ENCODE results near the gene CDCP2.

The CDCP2 gene

DNA sequence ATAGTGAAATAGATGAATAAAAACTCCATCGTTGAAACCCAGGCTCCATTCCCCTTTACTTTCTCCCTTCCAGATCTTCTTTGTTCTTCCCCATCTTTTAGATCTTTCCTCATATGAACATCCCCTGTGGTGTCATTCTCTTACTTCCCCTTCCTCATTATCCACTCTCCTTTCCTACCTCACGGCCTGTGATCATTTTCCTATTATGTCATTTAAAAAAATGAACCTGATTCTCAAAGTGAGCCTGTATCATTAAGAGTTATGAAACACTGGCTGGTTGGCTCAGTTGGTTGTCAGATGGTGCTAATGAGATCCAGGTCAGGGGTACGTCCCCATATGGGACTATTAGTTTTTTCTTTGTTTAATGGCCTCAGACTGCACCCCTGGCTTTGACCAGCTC is 61.1 kb downstream of the CDCP2 start:
- no peak for DNase-seq (ENCODE audit: low spot score)

DNA sequence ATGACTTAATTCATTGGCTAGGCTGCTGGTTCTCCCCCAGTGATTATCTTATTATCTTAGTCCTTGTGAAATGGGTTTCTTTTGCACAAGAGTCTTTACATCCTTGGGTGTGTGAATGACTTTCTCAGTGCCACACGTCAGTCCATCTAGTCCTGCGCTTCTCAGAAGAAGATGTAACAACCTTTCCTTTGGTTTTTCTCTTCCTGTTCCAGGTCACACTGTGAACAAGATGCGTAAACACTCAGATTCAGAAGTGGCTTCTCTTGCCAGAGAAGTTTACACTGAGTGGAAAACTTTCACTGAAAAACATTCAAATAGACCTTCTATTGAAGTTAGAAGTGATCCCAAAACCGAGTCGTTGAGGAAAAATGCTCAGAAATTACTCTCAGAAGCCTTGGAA is 64.4 kb downstream of the CDCP2 start:
- DNase-seq (ENCODE audit: low spot score): no peak

DNA sequence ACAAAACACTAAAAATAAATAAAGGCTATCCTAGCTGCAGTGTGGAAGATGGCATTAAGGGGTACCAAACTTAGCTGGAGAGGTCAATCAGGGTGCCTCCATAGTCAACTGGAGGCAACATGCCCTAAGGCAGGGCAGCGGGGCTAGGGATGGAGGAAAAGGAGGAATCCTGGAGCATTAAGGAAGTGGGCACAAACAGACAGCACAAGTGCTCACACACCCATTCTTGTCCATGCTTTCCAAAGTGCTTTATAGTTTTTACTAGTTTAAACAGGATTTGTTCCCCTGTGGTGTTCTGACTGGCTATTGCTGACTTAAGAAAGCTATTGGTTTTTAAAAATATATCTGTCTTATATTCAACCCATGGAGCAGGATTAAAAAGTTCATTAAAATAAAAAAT is 66.0 kb downstream of the CDCP2 start:
- DNase-seq (ENCODE audit: low spot score): no peak

DNA sequence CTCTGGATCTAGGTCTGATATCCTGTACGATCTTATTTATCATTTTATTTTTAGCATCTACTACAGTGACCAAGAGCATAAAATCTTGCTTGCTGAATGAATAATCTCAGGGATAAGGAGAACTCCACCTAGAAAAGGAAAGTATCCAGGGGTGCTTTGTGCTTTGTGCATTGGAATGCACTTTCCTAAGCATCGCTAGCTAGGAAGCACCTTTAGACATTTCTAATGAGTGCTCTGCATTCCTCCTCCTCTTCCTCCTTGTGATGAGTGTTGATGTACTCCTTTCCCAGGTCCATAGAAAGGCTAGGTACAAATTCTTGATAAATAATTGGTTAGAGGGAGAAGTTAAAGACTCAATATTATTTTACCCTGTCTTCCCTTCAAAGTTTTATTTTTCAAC is 68.0 kb downstream of the CDCP2 start:
- DNase-seq (ENCODE audit: low spot score): no peak
